H9 (cell line): ENCODE data around the gene RARA. TPM values are rescaled to one million over a fixed set of nuclear protein-coding genes. Genes with fewer than 3 reads are reported as not detected.

Source experiments
- DNase-seq: peaks from one replicate; pipeline ENCODE4 v3.0.0-alpha.2; 2017
- H2AFZ ChIP-seq: one replicate; pipeline ENCODE4 v1.6.1; 2013; ENCODE audit warnings: mild to moderate bottlenecking, low read length, control low read depth, moderate library complexity
- H2AK5ac ChIP-seq: 2 replicates; pipeline ENCODE4 v1.6.1; 2013; ENCODE audit warnings: low read length, control low read depth, mixed read lengths; ENCODE audit not compliant: insufficient read length
- H2BK120ac ChIP-seq: one replicate; pipeline ENCODE4 v1.6.1; 2013; ENCODE audit warnings: low read depth, mild to moderate bottlenecking, low read length, control low read depth, inconsistent platforms; ENCODE audit not compliant: poor library complexity, severe bottlenecking
- H2BK12ac ChIP-seq: 2 replicates; pipeline ENCODE4 v1.6.1; 2013; ENCODE audit warnings: low read length, control low read depth, mixed read lengths, low read depth; ENCODE audit not compliant: insufficient read length
- H2BK15ac ChIP-seq: 2 replicates; pipeline ENCODE4 v1.6.1; 2013; ENCODE audit warnings: low read depth, low read length, control low read depth
- H2BK20ac ChIP-seq: one replicate; pipeline ENCODE4 v1.6.1; 2013; ENCODE audit warnings: low read depth, mild to moderate bottlenecking, low read length, control low read depth, inconsistent platforms; ENCODE audit not compliant: poor library complexity, severe bottlenecking
- H2BK5ac ChIP-seq: 2 replicates; pipeline ENCODE4 v1.6.1; 2013; ENCODE audit warnings: low read length, control low read depth, mixed read lengths; ENCODE audit not compliant: insufficient read length
- H3K14ac ChIP-seq: 2 replicates; pipeline ENCODE4 v1.6.1; 2013; ENCODE audit warnings: low read length, control low read depth; ENCODE audit not compliant: insufficient read depth
- H3K18ac ChIP-seq: 2 replicates; pipeline ENCODE4 v1.6.1; 2013; ENCODE audit warnings: low read depth, mild to moderate bottlenecking, mixed read lengths, low read length, control low read depth; ENCODE audit not compliant: insufficient read length
- H3K23ac ChIP-seq: 2 replicates; pipeline ENCODE4 v1.6.1; 2013; ENCODE audit warnings: low read length, control low read depth, mixed read lengths, low read depth; ENCODE audit not compliant: insufficient read length
- H3K23me2 ChIP-seq: 2 replicates; pipeline ENCODE4 v1.6.1; 2013; ENCODE audit warnings: low read depth, mild to moderate bottlenecking, mixed read lengths, low read length, control low read depth; ENCODE audit not compliant: insufficient read length, poor library complexity, severe bottlenecking
- H3K27ac ChIP-seq: 2 replicates; pipeline ENCODE4 v1.5.1; 2013; ENCODE audit warnings: low read length, control low read depth, mixed read lengths, low read depth; ENCODE audit not compliant: insufficient read length
- H3K27me3 ChIP-seq: 2 replicates; pipeline ENCODE4 v1.6.1; 2013; ENCODE audit warnings: low read length, control low read depth, inconsistent platforms; ENCODE audit not compliant: insufficient read depth
- H3K4ac ChIP-seq: 2 replicates; pipeline ENCODE4 v1.6.1; 2013; ENCODE audit warnings: low read depth, mild to moderate bottlenecking, control low read depth, inconsistent platforms, low read length, moderate library complexity
- H3K4me1 ChIP-seq: 2 replicates; pipeline ENCODE4 v1.6.1; 2013; ENCODE audit warnings: low read length, control low read depth, inconsistent platforms; ENCODE audit not compliant: insufficient read depth
- H3K4me2 ChIP-seq: 2 replicates; pipeline ENCODE4 v1.6.1; 2013; ENCODE audit warnings: low read length, control low read depth, mixed read lengths; ENCODE audit not compliant: insufficient read length, insufficient read depth
- H3K56ac ChIP-seq: 2 replicates; pipeline ENCODE4 v1.6.1; 2013; ENCODE audit warnings: low read depth, mild to moderate bottlenecking, mixed read lengths, low read length, control low read depth; ENCODE audit not compliant: insufficient read length
- H3K79me1 ChIP-seq: 2 replicates; pipeline ENCODE4 v1.6.1; 2013; ENCODE audit warnings: low read depth, mild to moderate bottlenecking, moderate library complexity, low read length, control low read depth, inconsistent platforms; ENCODE audit not compliant: insufficient read depth, poor library complexity, severe bottlenecking
- H3K79me2 ChIP-seq: 2 replicates; pipeline ENCODE4 v1.6.1; 2013; ENCODE audit warnings: low read length, control low read depth, inconsistent platforms; ENCODE audit not compliant: insufficient read depth
- H3K9ac ChIP-seq: 2 replicates; pipeline ENCODE4 v1.6.1; 2013; ENCODE audit warnings: low read length, control low read depth, mixed read lengths; ENCODE audit not compliant: insufficient read length; ENCODE audit errors: extremely low read depth
- H3K9me3 ChIP-seq: one replicate; pipeline ENCODE4 v1.6.1; 2013; ENCODE audit warnings: low read depth, low read length, inconsistent platforms; ENCODE audit not compliant: control insufficient read depth
- H3T11ph ChIP-seq: one replicate; pipeline ENCODE4 v1.6.1; 2013; ENCODE audit warnings: mild to moderate bottlenecking, low read length, control low read depth, inconsistent platforms
- H4K20me1 ChIP-seq: one replicate; pipeline ENCODE4 v1.6.1; 2013; ENCODE audit not compliant: control insufficient read depth, insufficient read length, insufficient read depth
- H4K5ac ChIP-seq: 2 replicates; pipeline ENCODE4 v1.6.1; 2013; ENCODE audit warnings: low read depth, mild to moderate bottlenecking, mixed read lengths, low read length, control low read depth; ENCODE audit not compliant: insufficient read length
- H4K8ac ChIP-seq: replicated peaks from 2 replicates; pipeline ENCODE4 v1.6.1; 2013; ENCODE audit warnings: low read length, control low read depth, mixed read lengths, low read depth; ENCODE audit not compliant: insufficient read length
- H4K91ac ChIP-seq: 2 replicates; pipeline ENCODE4 v1.6.1; 2013; ENCODE audit warnings: low read depth, mild to moderate bottlenecking, moderate library complexity, mixed read lengths, low read length, control low read depth; ENCODE audit not compliant: insufficient read length
- H3K27ac Mint-ChIP-seq, 3 experiments: 2 replicates in 2 of 3; 3 replicates in 1 of 3; pipeline ENCODE4 v1.8.0; 2020 to 2021; ENCODE audit warnings: mixed read lengths in 3 of 3, mild to moderate bottlenecking in 1 of 3, moderate library complexity in 1 of 3
- H3K27me3 Mint-ChIP-seq: 2 replicates; pipeline ENCODE4 v1.8.0; 2021; ENCODE audit warnings: low read depth, mild to moderate bottlenecking, moderate library complexity, mixed read lengths
- H3K36me3 Mint-ChIP-seq, 3 experiments: 2 replicates in 2 of 3; 3 replicates in 1 of 3; pipeline ENCODE4 v1.8.0; 2020 to 2021; ENCODE audit warnings: low read depth in 3 of 3, mixed read lengths in 3 of 3; ENCODE audit not compliant: insufficient read depth in 1 of 3
- H3K4me1 Mint-ChIP-seq, 2 experiments: 2 replicates each; pipeline ENCODE4 v1.8.0; 2020; ENCODE audit warnings: mixed read lengths in 2 of 2
- H3K4me3 Mint-ChIP-seq, 2 experiments: 2 replicates in 1 of 2; 3 replicates in 1 of 2; pipeline ENCODE4 v1.8.0; 2020 to 2021; ENCODE audit warnings: mild to moderate bottlenecking in 2 of 2, mixed read lengths in 2 of 2, moderate library complexity in 1 of 2
- H3K9me3 Mint-ChIP-seq, 2 experiments: 2 replicates in 1 of 2; 3 replicates in 1 of 2; pipeline ENCODE4 v1.8.0; 2020; ENCODE audit warnings: mild to moderate bottlenecking in 2 of 2, mixed read lengths in 2 of 2, moderate library complexity in 1 of 2
- CTCF ChIP-seq: fragments of 200-600 bp; sonication (generic); conservative IDR thresholded peaks from 3 replicates; pipeline ENCODE4 v1.8.0; 2021; ENCODE audit warnings: antibody characterized with exemption, mild to moderate bottlenecking
- WGBS: extraction: QIAGEN DNeasy Blood & Tissue Kit; methylation state at CpG from one replicate; pipeline ENCODE4 v1.1.7; 2013; ENCODE audit warnings: missing lambda C conversion rate, low lambda C conversion rate, mixed read lengths; ENCODE audit not compliant: insufficient read length; ENCODE audit errors: extremely low coverage; 5-methylcytosine and 5-hydroxymethylcytosine counted together
- total RNA-seq: library from RNA; stranded (reverse); gene quantifications from 2 replicates; pipeline ENCODE4 v1.2.1, GENCODE V29; 2021

RARA gene
- total RNA-seq, 1 experiment from 2014 or later: 17.6 TPM

GRCh38 chr17:40361063-40361924, 52.3 kb downstream of the RARA start:
- H2BK120ac ChIP-seq: no peak overlapping the region
- H4K8ac ChIP-seq: no peak overlapping the region
- no peak overlapping the region for H2BK15ac ChIP-seq
- Mint-ChIP-seq H3K27ac (peak overlapping the region in 1 of 3 experiments; percentile 66; a peak in 1 of 7 replicates), H3K4me3 (peak overlapping the region in 1 of 2 experiments; percentile 66; a peak in 2 of 5 replicates), H3K9me3 (no peaks in the 10 kb centered on the region), H3K36me3 (no peaks in the 10 kb centered on the region), H3K27me3 (peaks cover 44% of the 10 kb centered on the region), H3K4me1 (peaks cover 24 to 35% of the 10 kb centered on the region in 2 experiments)
- no peaks in the 10 kb centered on the region for H4K20me1 ChIP-seq
- H4K5ac ChIP-seq: no peak overlapping the region
- H3K79me1 ChIP-seq: no peaks in the 10 kb centered on the region
- no peaks in the 10 kb centered on the region for H3K79me2 ChIP-seq
- no peak for DNase-seq
- H3K9me3 ChIP-seq: no peaks in the 10 kb centered on the region
- H2BK12ac ChIP-seq: no peak overlapping the region
- H3T11ph ChIP-seq: no peak overlapping the region
- H3K18ac ChIP-seq: no peak overlapping the region
- no peak overlapping the region for H2BK5ac ChIP-seq
- H3K14ac ChIP-seq: no peak overlapping the region
- peaks cover 3% of the 10 kb centered on the region for H3K4me1 ChIP-seq
- peaks cover 9% of the 10 kb centered on the region; the same call in 1 of the 2 replicates for H3K27me3 ChIP-seq
- H3K23me2 ChIP-seq: peaks cover 10% of the 10 kb centered on the region
- no peak overlapping the region for H3K56ac ChIP-seq
- no peak overlapping the region for H2BK20ac ChIP-seq
- no peak overlapping the region for H4K91ac ChIP-seq
- H2AK5ac ChIP-seq: no peak overlapping the region
- no peak overlapping the region for H3K4ac ChIP-seq
- H3K27ac ChIP-seq: no peak overlapping the region
- TF ChIP-seq CTCF: no peak
- WGBS: no CpG with 5 or more reads among the region's 32 CpGs
- H3K23ac ChIP-seq: no peak overlapping the region
- no peak overlapping the region for H3K4me2 ChIP-seq
- no peak overlapping the region for H2AFZ ChIP-seq
- H3K9ac ChIP-seq: no peak overlapping the region
